Neural cell (in vitro differentiated cells): ENCODE measurements around the gene PAPLN. TPM values are rescaled to one million over a fixed set of nuclear protein-coding genes. Genes with fewer than 3 reads are reported as not detected.
"Not testable (repeated sequence)": the region's sequence is repeated elsewhere in the genome, so short reads cannot be mapped to it uniquely, and the experiment has no call there.

ENCODE experiments used
- H2AFZ ChIP-seq: fragments of 200-600, 300-800 bp; sonication (generic), shearing (Covaris generic); 2 replicates; pipeline ENCODE4 v1.6.0; 2014; ENCODE audit warnings: low read depth, mild to moderate bottlenecking, antibody characterized with exemption, low read length, moderate library complexity
- H3F3A ChIP-seq: fragments of 200-600 bp; shearing (Covaris generic); 2 replicates; pipeline ENCODE4 v1.6.1; 2016; ENCODE audit warnings: mild to moderate bottlenecking, moderate library complexity, mixed read lengths, antibody characterized with exemption, low read length; ENCODE audit not compliant: insufficient read depth, poor library complexity, severe bottlenecking
- H3K27ac ChIP-seq: fragments of 200-600, 300-800 bp; sonication (generic), shearing (Covaris generic); 2 replicates; pipeline ENCODE4 v1.5.1; 2014; ENCODE audit warnings: mild to moderate bottlenecking, low read length, moderate library complexity
- H3K27me3 ChIP-seq: fragments of 300-800, 200-600 bp; sonication (generic), shearing (Covaris generic); 2 replicates; pipeline ENCODE4 v1.6.0; 2014; ENCODE audit warnings: mild to moderate bottlenecking, low read depth, low read length, moderate library complexity; ENCODE audit not compliant: insufficient read depth
- H3K36me3 ChIP-seq: fragments of 300-800, 200-600 bp; sonication (generic), shearing (Covaris generic); 2 replicates; pipeline ENCODE4 v1.5.1; 2014; ENCODE audit warnings: mild to moderate bottlenecking, antibody characterized with exemption, low read length, moderate library complexity; ENCODE audit not compliant: insufficient read depth
- H3K4me2 ChIP-seq: fragments of 300-800, 200-600 bp; sonication (generic), shearing (Covaris generic); 2 replicates; pipeline ENCODE4 v1.6.0; 2014; ENCODE audit warnings: mild to moderate bottlenecking, low read length
- H3K4me3 ChIP-seq: fragments of 300-800, 200-600 bp; sonication (generic), shearing (Covaris generic); 2 replicates; pipeline ENCODE4 v1.5.1; 2014; ENCODE audit warnings: mild to moderate bottlenecking, low read length, moderate library complexity
- H3K79me2 ChIP-seq: fragments of 200-600 bp; shearing (Covaris generic); replicated peaks from 2 replicates; pipeline ENCODE4 v1.6.0; 2014; ENCODE audit warnings: mild to moderate bottlenecking, low read length, moderate library complexity; ENCODE audit not compliant: insufficient read depth
- H3K9ac ChIP-seq: fragments of 300-800, 200-600 bp; sonication (generic), shearing (Covaris generic); 2 replicates; pipeline ENCODE4 v1.6.1; 2016; ENCODE audit warnings: mild to moderate bottlenecking, low read length, mixed read lengths
- H3K9me2 ChIP-seq: fragments of 200-600 bp; shearing (Covaris generic); 2 replicates; pipeline ENCODE4 v1.6.1; 2016; ENCODE audit warnings: mild to moderate bottlenecking, low read length, mixed read lengths; ENCODE audit not compliant: insufficient read depth
- H3K9me3 ChIP-seq: fragments of 200-600, 300-800 bp; sonication (generic), shearing (Covaris generic); 2 replicates; pipeline ENCODE4 v1.6.1; 2016; ENCODE audit warnings: mild to moderate bottlenecking, mixed run types, low read length, moderate library complexity, mixed read lengths
- H4K20me1 ChIP-seq: fragments of 200-600 bp; shearing (Covaris generic); 2 replicates; pipeline ENCODE4 v1.6.1; 2016; ENCODE audit warnings: mild to moderate bottlenecking, mixed run types; ENCODE audit not compliant: insufficient read depth
- EP300 ChIP-seq: fragments of 450-650 bp; conservative IDR thresholded peaks from 2 replicates; pipeline ENCODE4 v1.6.1; 2014; ENCODE audit warnings: antibody characterized with exemption, mild to moderate bottlenecking, moderate library complexity; ENCODE audit not compliant: poor library complexity, severe bottlenecking
- EZH2 ChIP-seq: fragments of 200-600, 300-800 bp; shearing (Covaris generic), sonication (generic); IDR thresholded peaks from 2 replicates; pipeline ENCODE4 v1.6.1; 2014; ENCODE audit warnings: antibody characterized with exemption, low read length, borderline replicate concordance, mild to moderate bottlenecking; ENCODE audit not compliant: insufficient read depth, poor library complexity, severe bottlenecking
- MXI1 ChIP-seq: fragments of 450-650 bp; conservative IDR thresholded peaks from 2 replicates; pipeline ENCODE4 v1.6.1; 2014; ENCODE audit warnings: antibody characterized with exemption, mild to moderate bottlenecking; ENCODE audit not compliant: poor library complexity, severe bottlenecking
- POLR2AphosphoS5 ChIP-seq: IDR thresholded peaks from 2 replicates; pipeline ENCODE4 v1.6.1; 2012
- RAD21 ChIP-seq: fragments of 450-650 bp; conservative IDR thresholded peaks from 2 replicates; pipeline ENCODE4 v1.6.1; 2014; ENCODE audit warnings: antibody characterized with exemption, mild to moderate bottlenecking, moderate library complexity
- SMC3 ChIP-seq: fragments of 450-650 bp; conservative IDR thresholded peaks from 2 replicates; pipeline ENCODE4 v1.6.1; 2014; ENCODE audit warnings: antibody characterized with exemption, mild to moderate bottlenecking, moderate library complexity; ENCODE audit not compliant: poor library complexity
- TAF1 ChIP-seq: IDR thresholded peaks from 2 replicates; pipeline ENCODE4 v1.6.1; 2012; ENCODE audit warnings: low read depth
- polyA plus RNA-seq: library from polyadenylated mRNA; depleted of rRNA; stranded (reverse); fragments of >200 nt; gene quantifications from 2 replicates; pipeline ENCODE4 v1.2.3, GENCODE V29; 2014
- TF ChIP-seq, protein P1 (sequence below): IDR thresholded peaks from 2 replicates; pipeline ENCODE4 v1.6.1; 2012; ENCODE audit warnings: borderline replicate concordance
- TF ChIP-seq, protein P2 (sequence below): fragments of 450-650 bp; IDR thresholded peaks from 2 replicates; pipeline ENCODE4 v1.5.1; 2014; ENCODE audit warnings: antibody characterized with exemption, mild to moderate bottlenecking, moderate library complexity; ENCODE audit not compliant: poor library complexity, severe bottlenecking

PAPLN gene
- polyA plus RNA-seq, 1 donor from 2014 or later = 0.14 TPM

DNA sequence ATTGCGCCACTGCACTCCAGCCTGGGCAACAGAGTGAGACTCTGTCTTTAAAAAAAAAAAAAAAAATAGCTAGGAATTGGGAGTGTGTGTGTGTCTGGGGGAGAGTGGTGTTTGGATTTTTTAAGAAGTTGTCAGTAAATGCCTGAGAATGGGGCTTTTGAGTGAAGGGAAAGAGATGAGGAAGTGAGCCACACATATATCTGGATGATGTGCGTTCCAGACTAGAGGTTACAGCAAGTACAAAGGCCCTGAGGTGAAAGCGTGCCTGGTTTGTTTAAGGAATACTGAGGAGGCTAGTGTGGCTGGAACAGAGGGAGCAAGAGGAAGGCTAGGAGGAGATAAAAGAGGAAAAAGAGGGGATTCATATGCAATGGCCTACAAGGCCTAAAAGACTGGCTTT, 70.0 kb downstream of the PAPLN start:
- H3F3A ChIP-seq = no peaks in the 10 kb centered on the region
- H4K20me1 ChIP-seq = no peaks in the 10 kb centered on the region
- H3K79me2 ChIP-seq = no peaks in the 10 kb centered on the region
- H3K4me2 ChIP-seq = no peak overlapping the region
- H3K27me3 ChIP-seq = no peaks in the 10 kb centered on the region
- H3K27ac ChIP-seq = no peak overlapping the region
- H3K4me3 ChIP-seq = no peak overlapping the region
- no peaks in the 10 kb centered on the region for H3K9me2 ChIP-seq
- no peaks in the 10 kb centered on the region for H3K9me3 ChIP-seq
- H2AFZ ChIP-seq = no peak overlapping the region
- H3K36me3 ChIP-seq = no peaks in the 10 kb centered on the region
- no peak overlapping the region for H3K9ac ChIP-seq
- TF ChIP-seq EP300 = no peak
- no peak for TF ChIP-seq MXI1
- no peak for TF ChIP-seq RAD21
- TF ChIP-seq TAF1 = no peak
- TF ChIP-seq EZH2 = no peak
- TF ChIP-seq, protein P1, sequence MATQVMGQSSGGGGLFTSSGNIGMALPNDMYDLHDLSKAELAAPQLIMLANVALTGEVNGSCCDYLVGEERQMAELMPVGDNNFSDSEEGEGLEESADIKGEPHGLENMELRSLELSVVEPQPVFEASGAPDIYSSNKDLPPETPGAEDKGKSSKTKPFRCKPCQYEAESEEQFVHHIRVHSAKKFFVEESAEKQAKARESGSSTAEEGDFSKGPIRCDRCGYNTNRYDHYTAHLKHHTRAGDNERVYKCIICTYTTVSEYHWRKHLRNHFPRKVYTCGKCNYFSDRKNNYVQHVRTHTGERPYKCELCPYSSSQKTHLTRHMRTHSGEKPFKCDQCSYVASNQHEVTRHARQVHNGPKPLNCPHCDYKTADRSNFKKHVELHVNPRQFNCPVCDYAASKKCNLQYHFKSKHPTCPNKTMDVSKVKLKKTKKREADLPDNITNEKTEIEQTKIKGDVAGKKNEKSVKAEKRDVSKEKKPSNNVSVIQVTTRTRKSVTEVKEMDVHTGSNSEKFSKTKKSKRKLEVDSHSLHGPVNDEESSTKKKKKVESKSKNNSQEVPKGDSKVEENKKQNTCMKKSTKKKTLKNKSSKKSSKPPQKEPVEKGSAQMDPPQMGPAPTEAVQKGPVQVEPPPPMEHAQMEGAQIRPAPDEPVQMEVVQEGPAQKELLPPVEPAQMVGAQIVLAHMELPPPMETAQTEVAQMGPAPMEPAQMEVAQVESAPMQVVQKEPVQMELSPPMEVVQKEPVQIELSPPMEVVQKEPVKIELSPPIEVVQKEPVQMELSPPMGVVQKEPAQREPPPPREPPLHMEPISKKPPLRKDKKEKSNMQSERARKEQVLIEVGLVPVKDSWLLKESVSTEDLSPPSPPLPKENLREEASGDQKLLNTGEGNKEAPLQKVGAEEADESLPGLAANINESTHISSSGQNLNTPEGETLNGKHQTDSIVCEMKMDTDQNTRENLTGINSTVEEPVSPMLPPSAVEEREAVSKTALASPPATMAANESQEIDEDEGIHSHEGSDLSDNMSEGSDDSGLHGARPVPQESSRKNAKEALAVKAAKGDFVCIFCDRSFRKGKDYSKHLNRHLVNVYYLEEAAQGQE = no peak
- TF ChIP-seq, protein P2, sequence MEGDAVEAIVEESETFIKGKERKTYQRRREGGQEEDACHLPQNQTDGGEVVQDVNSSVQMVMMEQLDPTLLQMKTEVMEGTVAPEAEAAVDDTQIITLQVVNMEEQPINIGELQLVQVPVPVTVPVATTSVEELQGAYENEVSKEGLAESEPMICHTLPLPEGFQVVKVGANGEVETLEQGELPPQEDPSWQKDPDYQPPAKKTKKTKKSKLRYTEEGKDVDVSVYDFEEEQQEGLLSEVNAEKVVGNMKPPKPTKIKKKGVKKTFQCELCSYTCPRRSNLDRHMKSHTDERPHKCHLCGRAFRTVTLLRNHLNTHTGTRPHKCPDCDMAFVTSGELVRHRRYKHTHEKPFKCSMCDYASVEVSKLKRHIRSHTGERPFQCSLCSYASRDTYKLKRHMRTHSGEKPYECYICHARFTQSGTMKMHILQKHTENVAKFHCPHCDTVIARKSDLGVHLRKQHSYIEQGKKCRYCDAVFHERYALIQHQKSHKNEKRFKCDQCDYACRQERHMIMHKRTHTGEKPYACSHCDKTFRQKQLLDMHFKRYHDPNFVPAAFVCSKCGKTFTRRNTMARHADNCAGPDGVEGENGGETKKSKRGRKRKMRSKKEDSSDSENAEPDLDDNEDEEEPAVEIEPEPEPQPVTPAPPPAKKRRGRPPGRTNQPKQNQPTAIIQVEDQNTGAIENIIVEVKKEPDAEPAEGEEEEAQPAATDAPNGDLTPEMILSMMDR = no peak
- no peak for TF ChIP-seq SMC3
- no peak for TF ChIP-seq POLR2AphosphoS5

DNA sequence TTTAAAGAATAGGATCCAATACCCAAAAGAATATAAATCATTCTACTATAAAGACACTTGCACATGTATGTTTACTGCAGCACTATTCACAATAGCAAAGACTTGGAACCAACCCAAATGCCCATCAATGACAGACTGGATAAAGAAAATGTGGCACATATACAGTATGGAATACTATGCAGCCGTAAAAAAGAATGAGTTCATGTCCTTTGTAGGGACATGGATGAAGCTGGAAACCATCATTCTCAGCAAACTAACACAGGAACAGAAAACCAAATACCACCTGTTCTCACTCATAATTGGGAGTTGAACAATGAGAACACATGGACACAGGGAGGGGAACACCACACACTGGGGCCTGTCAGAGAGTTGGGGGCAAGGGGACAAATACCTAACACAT, 71.9 kb downstream of the PAPLN start:
- H3K9me3 ChIP-seq, H3K27ac ChIP-seq, H3K4me2 ChIP-seq, H3F3A ChIP-seq, H3K9me2 ChIP-seq, H3K27me3 ChIP-seq, H3K9ac ChIP-seq, H3K36me3 ChIP-seq, H3K4me3 ChIP-seq, H3K79me2 ChIP-seq, H2AFZ ChIP-seq, H4K20me1 ChIP-seq: not testable (repeated sequence)

DNA sequence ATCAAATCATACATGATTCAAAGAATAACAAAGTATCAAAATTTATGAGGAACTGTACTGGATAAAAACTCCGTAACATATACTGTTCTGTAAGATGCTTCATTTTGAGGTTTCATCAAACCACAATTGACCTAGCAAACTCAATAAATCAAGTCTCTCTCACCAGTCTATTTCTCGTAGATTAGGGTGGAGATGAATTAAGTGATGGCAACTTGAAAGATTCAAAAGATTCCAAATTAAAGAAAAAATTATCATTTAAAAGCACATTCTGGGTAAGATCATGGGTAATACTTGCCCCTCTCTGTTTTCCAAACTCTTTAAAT, 74.4 kb downstream of the PAPLN start:
- Histone ChIP-seq H3K9me2 (no peaks in the 10 kb centered on the region), H3K9ac (no peak overlapping the region), H3K4me3 (no peak overlapping the region), H3K4me2 (no peak overlapping the region), H3K9me3 (no peaks in the 10 kb centered on the region), H3F3A (no peaks in the 10 kb centered on the region), H2AFZ (no peak overlapping the region), H3K79me2 (no peaks in the 10 kb centered on the region), H3K27ac (no peak overlapping the region), H3K36me3 (no peaks in the 10 kb centered on the region), H3K27me3 (no peaks in the 10 kb centered on the region), H4K20me1 (no peaks in the 10 kb centered on the region)
- TF ChIP-seq MXI1 (no peak), EZH2 (no peak), EP300 (no peak), RAD21 (no peak), POLR2AphosphoS5 (no peak), TAF1 (no peak), SMC3 (no peak)
- TF ChIP-seq, protein P2 = no peak
- TF ChIP-seq, protein P1 = no peak
